Bronchial epithelial cell (primary cell): ENCODE data around the gene CPA4. TPM values are rescaled to one million over a fixed set of nuclear protein-coding genes. Genes with fewer than 3 reads are reported as not detected.

ENCODE experiments used
- DNase-seq: peaks from one replicate; pipeline ENCODE4 v3.0.0-alpha.2; 2010; ENCODE audit warnings: low read depth
- FAIRE-seq: peaks from 2 replicates; lab custom pipeline; 2011; peaks lifted over from hg19 to GRCh38; lab: Jason Lieb, UNC
- H3K27me3 ChIP-seq: 2 replicates; pipeline ENCODE4 v1.5.1; 2011; ENCODE audit warnings: low read length; ENCODE audit not compliant: control insufficient read depth, insufficient read depth
- H3K36me3 ChIP-seq: 2 replicates; pipeline ENCODE4 v1.5.1; 2011; ENCODE audit warnings: low read length; ENCODE audit not compliant: control insufficient read depth, insufficient read depth
- H3K4me3 ChIP-seq: 2 replicates; pipeline ENCODE4 v1.5.1; 2011; ENCODE audit warnings: mild to moderate bottlenecking, low read depth, low read length, control low read depth
- total RNA-seq: library from RNA; depleted of rRNA; stranded (reverse); fragments of >200 nt; gene quantifications from 2 replicates; pipeline ENCODE4 v1.2.1, GENCODE V29; 2014
- TF ChIP-seq, protein P1 (sequence below): IDR thresholded peaks from 2 replicates; pipeline ENCODE4 v1.5.1; 2011; ENCODE audit warnings: mild to moderate bottlenecking, moderate library complexity, low read length, control low read depth, inconsistent platforms; ENCODE audit not compliant: insufficient read depth, severe bottlenecking

CPA4 gene
- total RNA-seq, 1 donor from 2014 or later, result 5.3 TPM

- Histone ChIP-seq H3K36me3 (no peaks in the 10 kb centered on the region), H3K4me3 (no peak overlapping the region), H3K27me3 (no peaks in the 10 kb centered on the region)
- TF ChIP-seq, protein P1, sequence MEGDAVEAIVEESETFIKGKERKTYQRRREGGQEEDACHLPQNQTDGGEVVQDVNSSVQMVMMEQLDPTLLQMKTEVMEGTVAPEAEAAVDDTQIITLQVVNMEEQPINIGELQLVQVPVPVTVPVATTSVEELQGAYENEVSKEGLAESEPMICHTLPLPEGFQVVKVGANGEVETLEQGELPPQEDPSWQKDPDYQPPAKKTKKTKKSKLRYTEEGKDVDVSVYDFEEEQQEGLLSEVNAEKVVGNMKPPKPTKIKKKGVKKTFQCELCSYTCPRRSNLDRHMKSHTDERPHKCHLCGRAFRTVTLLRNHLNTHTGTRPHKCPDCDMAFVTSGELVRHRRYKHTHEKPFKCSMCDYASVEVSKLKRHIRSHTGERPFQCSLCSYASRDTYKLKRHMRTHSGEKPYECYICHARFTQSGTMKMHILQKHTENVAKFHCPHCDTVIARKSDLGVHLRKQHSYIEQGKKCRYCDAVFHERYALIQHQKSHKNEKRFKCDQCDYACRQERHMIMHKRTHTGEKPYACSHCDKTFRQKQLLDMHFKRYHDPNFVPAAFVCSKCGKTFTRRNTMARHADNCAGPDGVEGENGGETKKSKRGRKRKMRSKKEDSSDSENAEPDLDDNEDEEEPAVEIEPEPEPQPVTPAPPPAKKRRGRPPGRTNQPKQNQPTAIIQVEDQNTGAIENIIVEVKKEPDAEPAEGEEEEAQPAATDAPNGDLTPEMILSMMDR, result no peak
- FAIRE-seq (no peak), DNase-seq (no peak)
These were observed 69.4 kb downstream of the CPA4 start for GRCh38 chr7:130362251-130362816.

- DNase-seq (peak; percentile 99), FAIRE-seq (peak; percentile 95)
- Histone ChIP-seq H3K4me3 (no peak overlapping the region), H3K27me3 (no peaks in the 10 kb centered on the region), H3K36me3 (no peaks in the 10 kb centered on the region)
- TF ChIP-seq, protein P1, result no peak
These were observed 70.3 kb downstream of the CPA4 start for GRCh38 chr7:130363026-130363847.

GRCh38 chr7:130364451-130364850 lies 71.5 kb downstream of the CPA4 start:
- FAIRE-seq (no peak), DNase-seq (no peak)
- H3K36me3 ChIP-seq, result no peaks in the 10 kb centered on the region
- TF ChIP-seq, protein P1, result no peak
- no peak overlapping the region for H3K4me3 ChIP-seq
- H3K27me3 ChIP-seq, result no peaks in the 10 kb centered on the region

DNA sequence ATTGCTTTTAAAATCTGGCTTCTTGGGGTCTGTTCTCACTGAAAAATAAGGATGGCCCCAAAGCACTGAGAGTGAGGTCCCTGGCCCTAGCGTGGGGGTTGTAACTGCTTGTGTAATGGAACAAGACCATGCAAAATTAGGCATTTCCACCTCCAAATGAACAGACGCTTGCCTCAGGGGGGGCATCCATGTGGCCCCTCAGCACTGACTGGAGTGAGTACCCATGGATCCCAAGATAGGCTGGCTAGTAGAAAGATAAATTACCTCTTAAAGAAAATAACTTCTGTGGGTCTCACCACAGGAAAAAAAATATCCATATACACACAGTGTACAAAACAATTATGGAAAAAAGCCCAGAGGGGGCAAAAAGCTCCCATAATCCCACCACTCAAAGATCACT lies 72.1 kb downstream of the CPA4 start:
- Histone ChIP-seq H3K27me3 (no peaks in the 10 kb centered on the region), H3K36me3 (no peaks in the 10 kb centered on the region), H3K4me3 (no peak overlapping the region)
- no peak for FAIRE-seq
- DNase-seq, result no peak
- TF ChIP-seq, protein P1, result no peak

DNA sequence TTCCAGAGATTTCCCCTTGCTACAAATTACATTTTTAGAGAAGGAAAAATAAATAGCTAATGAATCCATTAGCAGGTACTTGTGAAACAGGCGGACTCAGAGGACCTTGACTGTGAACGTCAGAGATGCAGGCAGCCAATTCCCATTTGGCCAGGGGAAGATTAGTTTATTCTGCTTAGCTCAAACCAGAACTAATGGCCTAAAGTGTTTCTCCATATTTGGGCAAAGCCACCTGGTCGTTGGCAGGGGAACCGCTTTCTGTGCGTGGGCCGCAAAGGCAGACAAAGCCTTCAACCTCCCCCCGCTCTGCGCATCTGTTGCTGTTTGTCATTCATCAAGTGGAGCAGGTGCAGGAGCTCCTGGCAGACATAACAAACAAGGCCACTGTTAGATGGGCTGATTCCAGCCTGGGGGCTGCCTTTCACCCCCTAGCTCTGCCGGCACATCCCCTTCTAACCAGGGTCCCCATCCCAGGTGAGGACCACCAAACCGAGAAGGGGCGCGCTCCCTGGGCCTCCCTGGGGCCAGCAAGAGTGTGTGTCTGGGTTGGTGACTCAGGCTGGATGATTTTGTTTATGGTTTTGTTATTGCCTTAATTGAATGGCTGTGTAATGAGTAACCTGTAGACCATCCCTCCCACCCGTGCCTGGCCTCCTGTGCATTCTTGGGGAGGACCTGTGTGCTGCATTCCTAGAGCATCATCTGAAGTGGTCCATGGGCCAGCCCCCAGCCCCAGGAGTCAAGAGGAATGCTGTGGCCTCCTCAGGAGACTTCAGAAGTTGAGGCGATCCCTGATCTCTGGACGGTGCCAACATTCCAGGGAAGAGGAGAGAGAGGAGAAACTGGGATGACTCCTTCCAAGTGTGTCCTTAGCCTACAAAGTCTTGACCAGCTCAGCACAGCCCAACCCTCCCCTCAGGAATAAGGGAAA lies 72.8 kb downstream of the CPA4 start:
- Histone ChIP-seq H3K36me3 (no peaks in the 10 kb centered on the region), H3K27me3 (no peaks in the 10 kb centered on the region), H3K4me3 (no peak overlapping the region)
- TF ChIP-seq, protein P1, result no peak
- no peak for FAIRE-seq
- peak; percentile 59 for DNase-seq
